ENCODE results near the gene OTOF.
A peak's percentile ranks its signal among the peaks of the same experiment; 100 is the strongest.

Gene OTOF

DNA sequence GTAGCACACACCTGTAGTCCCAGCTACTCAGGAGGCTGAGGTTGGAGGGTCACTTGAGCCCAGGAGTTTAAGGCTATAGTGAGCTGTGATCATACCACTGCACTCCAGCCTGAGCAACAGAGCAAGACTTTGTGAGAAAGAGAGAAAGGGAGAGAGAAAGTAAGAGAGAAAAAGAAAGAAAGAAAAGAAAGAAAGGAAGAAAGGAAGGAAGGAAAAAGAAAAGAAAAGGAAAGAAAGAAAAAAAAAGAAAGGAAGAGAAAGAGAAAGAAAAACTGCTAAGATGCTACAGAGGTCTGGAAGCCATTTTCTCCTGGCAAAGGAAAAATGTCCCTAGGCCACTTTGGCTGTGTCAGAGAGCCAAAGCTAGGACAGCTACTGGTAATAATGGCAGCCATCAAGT is 45.6 kb downstream of the OTOF start:
- Histone ChIP-seq H3K9ac (ENCODE audit: low read length) (no peak overlapping the region), H3K4me1 (ENCODE audit: low read length) (peaks cover 15% of the 10 kb centered on the region; the same call in 1 of the 2 replicates), H3K4me2 (ENCODE audit: low read depth, low read length) (peak overlapping the region; percentile 22; the same call in 1 of the 2 replicates), H3K36me3 (replicated peaks; ENCODE audit: insufficient read depth, low read length) (no peaks in the 10 kb centered on the region), H3K79me2 (ENCODE audit: low read length) (no peaks in the 10 kb centered on the region), H3K4me3 (ENCODE audit: low read length) (no peak overlapping the region; the same call in 1 of the 2 replicates), H2AFZ (ENCODE audit: low read length) (peak overlapping the region; percentile 48; the same call in 1 of the 2 replicates), H4K20me1 (ENCODE audit: insufficient read depth, low read length) (no peaks in the 10 kb centered on the region), H3K9me2 (replicated peaks; ENCODE audit: insufficient read depth, low read length) (no peaks in the 10 kb centered on the region), H3F3A (ENCODE audit: insufficient read depth, low read length) (no peaks in the 10 kb centered on the region), H3K27me3 (replicated peaks; ENCODE audit: insufficient read depth, low read length) (no peaks in the 10 kb centered on the region), H3K9me3 (replicated peaks; ENCODE audit: insufficient read depth, low read length) (no peaks in the 10 kb centered on the region), H3K27ac (ENCODE audit: low read length) (no peak overlapping the region; the same call in 1 of the 2 replicates)
- no peak for DNase-seq
- no peak for TF ChIP-seq EZH2 (optimal IDR thresholded peaks at IDR 0.05; ENCODE audit: low read depth, low read length)
- TF ChIP-seq CTCF (IDR thresholded peaks at IDR 0.05; ENCODE audit: low read length) = no peak
- no peak for TF ChIP-seq EZH2phosphoT487 (IDR thresholded peaks at IDR 0.05; ENCODE audit: low read length)

DNA sequence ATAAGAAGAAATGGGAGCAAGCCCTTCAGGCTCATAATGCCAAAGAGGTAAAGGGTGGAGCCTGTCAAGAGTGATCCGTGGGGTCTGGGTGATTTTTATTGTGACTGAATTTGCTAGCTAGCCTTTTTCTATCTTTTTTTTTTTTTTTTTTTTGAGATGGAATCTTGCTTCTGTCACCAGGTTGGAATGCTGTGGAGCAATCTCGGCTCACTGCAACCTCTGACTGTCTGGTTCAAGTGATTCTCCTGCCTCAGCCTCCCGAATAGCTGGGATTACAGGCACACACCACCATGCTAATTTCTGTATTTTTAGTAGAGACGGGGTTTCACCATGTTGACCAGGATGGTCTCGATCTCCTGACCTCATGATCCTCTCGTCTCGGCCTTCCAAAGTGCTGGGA is 47.1 kb downstream of the OTOF start:
- Histone ChIP-seq H3K4me1 (ENCODE audit: low read length) (peaks cover 15% of the 10 kb centered on the region; the same call in 1 of the 2 replicates), H3K9me3 (replicated peaks; ENCODE audit: insufficient read depth, low read length) (no peaks in the 10 kb centered on the region), H3K4me2 (ENCODE audit: low read depth, low read length) (no peak overlapping the region), H3K4me3 (ENCODE audit: low read length) (no peak overlapping the region), H3K9me2 (replicated peaks; ENCODE audit: insufficient read depth, low read length) (no peaks in the 10 kb centered on the region), H3F3A (ENCODE audit: insufficient read depth, low read length) (no peaks in the 10 kb centered on the region), H2AFZ (ENCODE audit: low read length) (no peak overlapping the region), H3K79me2 (ENCODE audit: low read length) (no peaks in the 10 kb centered on the region), H4K20me1 (ENCODE audit: insufficient read depth, low read length) (no peaks in the 10 kb centered on the region), H3K27ac (ENCODE audit: low read length) (no peak overlapping the region), H3K36me3 (replicated peaks; ENCODE audit: insufficient read depth, low read length) (no peaks in the 10 kb centered on the region), H3K9ac (ENCODE audit: low read length) (no peak overlapping the region), H3K27me3 (replicated peaks; ENCODE audit: insufficient read depth, low read length) (no peaks in the 10 kb centered on the region)
- no peak for TF ChIP-seq EZH2 (optimal IDR thresholded peaks at IDR 0.05; ENCODE audit: low read depth, low read length)
- no peak for TF ChIP-seq CTCF (IDR thresholded peaks at IDR 0.05; ENCODE audit: low read length)
- no peak for TF ChIP-seq EZH2phosphoT487 (IDR thresholded peaks at IDR 0.05; ENCODE audit: low read length)
- DNase-seq = no peak

DNA sequence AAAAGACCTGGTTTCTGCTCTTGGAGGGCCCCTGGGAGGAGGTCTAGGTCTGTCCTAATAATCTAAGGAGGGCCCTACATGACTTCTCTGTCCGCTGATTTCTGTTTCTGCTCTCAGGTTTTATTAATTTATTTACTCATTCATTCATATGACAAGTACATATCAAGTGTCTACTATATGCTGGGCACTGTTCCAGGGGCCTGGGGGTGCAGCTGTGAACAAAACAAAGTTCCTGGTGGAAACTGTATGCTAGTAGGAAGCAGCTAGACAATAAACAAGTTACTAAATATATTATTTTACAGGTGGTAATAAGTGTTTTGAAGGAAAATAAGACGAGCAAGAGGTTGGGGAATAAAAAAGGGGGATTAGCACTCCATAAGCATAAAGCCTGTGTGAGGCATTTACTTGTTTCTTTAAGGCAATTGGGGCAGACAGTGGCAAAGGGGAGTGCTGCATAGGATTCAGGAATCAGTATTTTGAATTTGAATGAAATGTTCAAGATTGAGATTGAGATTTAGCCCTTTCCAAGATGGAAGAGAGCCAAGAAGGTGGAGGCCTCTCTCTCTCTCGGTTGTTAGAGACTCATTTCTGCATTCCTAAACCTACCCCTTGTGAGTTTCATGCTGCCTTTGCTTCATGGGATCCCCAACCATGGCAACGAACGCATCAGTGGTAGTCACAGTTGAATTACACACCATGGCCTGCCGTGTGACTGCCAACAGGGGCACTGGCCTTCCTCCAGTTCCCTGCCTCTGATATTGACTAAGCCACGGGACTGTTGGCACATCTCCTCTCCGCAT is 47.9 kb downstream of the OTOF start:
- Histone ChIP-seq H3K79me2 (ENCODE audit: low read length) (no peaks in the 10 kb centered on the region), H3K9ac (ENCODE audit: low read length) (no peak overlapping the region), H3F3A (ENCODE audit: insufficient read depth, low read length) (no peaks in the 10 kb centered on the region), H2AFZ (ENCODE audit: low read length) (no peak overlapping the region), H3K27ac (ENCODE audit: low read length) (no peak overlapping the region), H3K4me3 (ENCODE audit: low read length) (no peak overlapping the region), H3K27me3 (replicated peaks; ENCODE audit: insufficient read depth, low read length) (no peaks in the 10 kb centered on the region), H3K9me2 (replicated peaks; ENCODE audit: insufficient read depth, low read length) (no peaks in the 10 kb centered on the region), H3K4me2 (ENCODE audit: low read depth, low read length) (no peak overlapping the region), H4K20me1 (ENCODE audit: insufficient read depth, low read length) (no peaks in the 10 kb centered on the region), H3K36me3 (replicated peaks; ENCODE audit: insufficient read depth, low read length) (no peaks in the 10 kb centered on the region), H3K4me1 (ENCODE audit: low read length) (peaks cover 15% of the 10 kb centered on the region; the same call in 1 of the 2 replicates), H3K9me3 (replicated peaks; ENCODE audit: insufficient read depth, low read length) (no peaks in the 10 kb centered on the region)
- no peak for DNase-seq
- no peak for TF ChIP-seq EZH2 (optimal IDR thresholded peaks at IDR 0.05; ENCODE audit: low read depth, low read length)
- no peak for TF ChIP-seq CTCF (IDR thresholded peaks at IDR 0.05; ENCODE audit: low read length)
- TF ChIP-seq EZH2phosphoT487 (IDR thresholded peaks at IDR 0.05; ENCODE audit: low read length) = no peak

Measured in MM.1S (cell line).